ENCODE results near the gene KRTAP10-8.
"Not testable (repeated sequence)": the region's sequence is repeated elsewhere in the genome, so short reads cannot be mapped to it uniquely, and the experiment has no call there.

The KRTAP10-8 gene

GRCh38 chr21:44600118-44600978 is 11.5 kb upstream of the KRTAP10-8 start, which contains the start of gene KRTAP10-7:
TSS of gene KRTAP10-7 (plus strand) at chr21:44600597. CDS start at chr21:44600622, 25 bp downstream.
- not testable (repeated sequence) for FAIRE-seq

DNA sequence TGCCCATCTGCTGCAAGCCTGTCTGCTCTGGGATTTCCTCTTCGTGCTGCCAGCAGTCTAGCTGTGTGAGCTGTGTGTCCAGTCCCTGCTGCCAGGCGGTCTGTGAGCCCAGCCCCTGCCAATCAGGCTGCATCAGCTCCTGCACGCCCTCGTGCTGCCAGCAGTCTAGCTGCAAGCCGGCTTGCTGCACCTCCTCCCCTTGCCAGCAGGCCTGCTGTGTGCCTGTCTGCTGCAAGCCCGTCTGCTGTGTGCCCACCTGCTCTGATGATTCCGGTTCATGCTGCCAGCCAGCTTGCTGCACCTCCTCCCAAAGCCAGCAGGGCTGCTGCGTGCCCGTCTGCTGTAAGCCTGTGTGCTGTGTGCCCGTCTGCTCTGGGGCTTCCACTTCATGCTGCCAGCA is 10.8 kb upstream of the KRTAP10-8 start:
- FAIRE-seq, result not testable (repeated sequence)

DNA sequence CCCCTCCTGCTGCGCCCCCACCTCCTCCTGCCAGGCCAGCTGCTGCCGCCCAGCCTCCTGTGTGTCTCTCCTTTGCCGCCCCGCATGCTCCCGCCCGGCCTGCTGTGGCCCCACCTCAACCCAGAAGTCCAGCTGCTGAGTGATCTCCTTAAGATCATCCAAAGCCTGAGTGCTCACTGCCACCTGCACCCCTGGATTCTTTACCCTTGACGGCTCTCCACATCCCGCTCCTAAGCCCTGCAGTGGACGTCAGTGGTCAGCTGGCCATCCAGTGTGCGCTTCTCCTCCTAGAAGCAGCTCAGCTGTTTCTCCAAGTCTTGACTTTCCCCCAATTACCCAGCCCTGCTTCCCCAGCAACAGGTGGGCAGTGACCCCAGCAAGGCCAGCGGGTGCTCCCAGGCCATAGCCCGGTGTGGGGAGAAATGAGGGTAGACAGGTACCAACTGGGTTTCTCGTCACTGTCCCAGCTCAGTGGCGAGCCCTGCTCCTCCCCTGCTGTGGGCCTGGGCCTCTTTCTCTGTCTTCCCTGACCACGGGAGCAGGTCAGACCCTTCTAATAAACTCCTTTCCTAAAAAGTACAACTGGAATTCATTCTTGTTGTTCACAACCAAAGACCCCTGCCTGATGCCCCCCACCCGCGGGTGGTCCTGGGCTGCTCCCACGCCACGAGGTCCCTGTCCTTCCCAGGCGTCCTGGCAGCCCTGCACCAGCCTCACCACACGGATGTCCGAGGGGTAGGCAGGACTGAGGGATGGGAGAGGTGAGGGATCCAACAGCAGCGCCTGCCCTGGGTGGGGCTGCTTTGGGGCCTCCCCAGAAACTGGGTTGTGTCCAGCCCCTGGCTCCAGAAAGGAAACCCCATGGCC is 10.1 kb upstream of the KRTAP10-8 start:
- no peak for FAIRE-seq

DNA sequence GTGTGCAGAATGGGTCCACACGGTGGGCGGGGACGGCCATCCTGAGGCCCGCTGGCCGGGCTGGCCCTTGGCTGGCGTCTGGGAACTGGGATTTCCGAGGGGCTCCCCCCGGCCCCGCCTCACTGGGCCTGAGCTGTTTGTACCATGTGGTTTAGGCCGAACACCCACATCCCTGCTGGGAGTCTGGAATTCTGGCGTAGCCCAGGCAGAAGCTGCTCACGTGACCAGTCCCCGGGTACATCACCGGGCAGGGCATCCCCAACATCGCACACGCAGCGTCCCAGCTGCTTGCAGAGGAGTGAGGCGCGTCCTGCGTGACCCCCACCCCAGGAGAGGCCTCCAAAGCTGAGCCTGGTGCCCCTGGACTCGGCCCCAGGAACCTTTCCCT is 9.4 kb upstream of the KRTAP10-8 start:
- FAIRE-seq, result no peak

- no peak for FAIRE-seq
Observed at GRCh38 chr21:44603109-44603875, 8.6 kb upstream of the KRTAP10-8 start.

DNA sequence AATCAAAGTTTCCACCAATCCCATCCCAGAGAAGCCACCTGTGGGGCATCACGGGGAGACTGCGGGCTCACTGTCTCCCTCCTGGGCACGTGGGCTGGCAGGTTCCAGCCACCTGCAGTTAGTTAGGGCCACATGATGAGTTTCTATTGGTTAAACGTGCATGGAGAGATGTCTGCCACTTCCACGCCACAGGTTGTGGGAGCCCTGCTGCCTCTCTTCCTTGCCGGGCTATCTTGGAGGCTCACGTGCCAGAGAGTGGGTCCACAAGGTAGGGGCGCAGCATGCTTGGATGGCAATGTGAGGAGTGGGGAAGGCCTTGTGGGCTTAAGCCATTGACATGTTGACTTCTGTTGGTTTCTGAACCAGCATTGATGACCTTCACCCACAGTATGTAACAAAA is 8.0 kb upstream of the KRTAP10-8 start:
- FAIRE-seq, result no peak

GRCh38 chr21:44606495-44606894 is 5.4 kb upstream of the KRTAP10-8 start:
- FAIRE-seq, result no peak

DNA sequence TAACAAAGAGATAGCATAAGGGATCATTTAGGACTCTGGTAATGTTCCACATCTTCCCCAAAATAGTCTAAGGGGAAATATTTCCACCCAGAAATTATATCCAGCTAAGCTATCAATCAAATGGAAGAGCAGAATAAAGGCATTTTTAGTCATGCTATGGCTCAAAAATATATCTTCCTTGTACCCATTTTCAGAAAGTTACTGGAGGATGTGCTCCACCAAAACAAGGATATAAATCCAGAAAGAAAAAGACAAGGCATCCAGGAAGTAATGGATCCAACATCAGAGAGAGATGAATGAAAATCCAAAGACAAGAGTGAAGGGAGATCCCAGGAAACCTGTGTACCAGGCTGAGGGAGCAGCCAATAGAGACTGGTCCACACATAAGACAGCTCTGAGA is 2.7 kb upstream of the KRTAP10-8 start:
- no peak for FAIRE-seq

- not testable (repeated sequence) for FAIRE-seq
Observed at GRCh38 chr21:44610157-44610843, 1.6 kb upstream of the KRTAP10-8 start.

- FAIRE-seq, result no peak
Observed at GRCh38 chr21:44611551-44611950, 328 bp upstream of the KRTAP10-8 start.

DNA sequence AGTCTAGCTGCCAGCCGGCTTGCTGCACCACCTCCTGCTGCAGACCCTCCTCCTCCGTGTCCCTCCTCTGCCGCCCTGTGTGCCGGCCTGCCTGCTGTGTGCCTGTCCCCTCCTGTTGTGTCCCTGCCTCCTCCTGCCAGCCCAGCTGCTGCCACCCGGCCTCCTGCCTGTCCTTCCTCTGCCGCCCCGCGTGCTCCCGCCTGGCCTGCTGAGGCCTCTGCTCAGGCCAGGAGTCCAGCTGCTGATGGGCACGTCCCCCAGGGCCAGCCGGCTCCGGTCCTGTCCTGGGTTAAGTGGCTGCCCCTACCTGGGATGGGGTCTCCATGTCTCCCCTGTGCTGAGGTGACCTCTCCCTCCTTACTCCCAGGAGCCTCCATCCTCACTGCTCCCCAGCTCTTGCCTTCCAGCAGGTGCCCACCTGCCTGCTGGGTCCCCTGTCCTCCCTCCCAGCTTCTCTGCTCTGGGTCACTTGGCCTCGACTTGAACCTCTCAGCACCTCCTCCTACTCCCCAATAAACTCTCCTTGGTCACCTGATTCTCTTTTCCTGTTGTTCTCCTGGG is 870 bp downstream of the KRTAP10-8 start:
- FAIRE-seq, result no peak

- no peak for FAIRE-seq
Observed at GRCh38 chr21:44613386-44614155, 1.7 kb downstream of the KRTAP10-8 start.

GRCh38 chr21:44614161-44614631 is 2.3 kb downstream of the KRTAP10-8 start:
- FAIRE-seq, result no peak

DNA sequence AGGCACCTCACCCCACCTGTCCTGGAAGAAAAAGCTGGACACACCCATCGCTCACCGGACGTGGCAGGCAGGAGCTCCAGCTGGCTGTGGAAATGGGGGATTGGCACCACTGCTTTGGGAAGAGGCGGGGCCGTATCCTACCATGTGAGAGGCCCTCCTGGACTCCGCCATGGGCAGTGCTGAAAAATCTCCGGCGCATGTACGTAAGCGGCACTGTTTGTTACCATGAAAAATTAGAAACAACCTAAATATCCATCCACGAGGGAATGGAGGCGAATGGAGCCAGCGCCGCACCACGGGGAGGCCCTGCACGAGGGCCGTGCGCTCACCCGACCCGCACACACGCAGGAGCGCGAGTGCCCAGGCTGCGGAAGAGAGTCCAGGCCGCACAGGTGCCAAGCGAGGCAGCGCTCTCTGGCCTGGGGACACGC is 3.1 kb downstream of the KRTAP10-8 start:
- FAIRE-seq, result no peak

- FAIRE-seq, result no peak
Observed at GRCh38 chr21:44615466-44615865, 3.6 kb downstream of the KRTAP10-8 start.

GRCh38 chr21:44615911-44616590 is 4.2 kb downstream of the KRTAP10-8 start:
- FAIRE-seq, result no peak

GRCh38 chr21:44616591-44616926 is 4.7 kb downstream of the KRTAP10-8 start:
- FAIRE-seq, result no peak

DNA sequence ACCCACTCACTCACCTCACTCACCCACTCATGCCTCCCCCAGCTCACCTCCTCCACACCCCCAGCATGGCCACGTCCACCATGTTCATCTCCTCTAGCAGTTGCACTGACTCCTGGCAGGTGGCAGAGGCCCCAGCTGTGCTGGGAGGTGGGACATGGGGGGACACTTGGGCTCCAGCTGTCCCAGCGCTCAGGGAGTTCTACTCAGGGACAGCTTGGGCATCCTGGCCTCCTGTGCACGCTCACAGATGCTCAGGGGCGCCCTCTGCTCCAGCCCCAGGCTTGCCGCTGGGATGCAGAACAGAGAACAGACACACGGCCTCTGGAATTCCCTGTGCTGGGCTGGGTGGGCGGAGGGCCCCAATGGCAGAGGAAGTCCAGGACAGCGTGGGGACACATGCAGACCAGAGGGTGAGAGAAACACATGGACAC is 5.2 kb downstream of the KRTAP10-8 start:
- no peak for FAIRE-seq

- FAIRE-seq, result no peak
Observed at GRCh38 chr21:44618504-44618903, 6.6 kb downstream of the KRTAP10-8 start.

GRCh38 chr21:44618909-44619308 is 7.0 kb downstream of the KRTAP10-8 start:
- FAIRE-seq, result no peak
